Stimulated activated CD4-positive, alpha-beta T cell treated with anti-CD3 and anti-CD28 coated beads, Interleukin-12 subunit alpha, Interleukin-12 subunit beta, amount 100 ng/mL, for 48 hours (primary cell): ENCODE results near the gene EPX.

ENCODE experiments used
- DNase-seq, 3 donors: peaks; one replicate each; pipeline ENCODE4 v3.0.0-alpha.2; 2020; ENCODE audit warnings: low read depth in 2 of 3, low spot score in 1 of 3

The EPX gene

DNA sequence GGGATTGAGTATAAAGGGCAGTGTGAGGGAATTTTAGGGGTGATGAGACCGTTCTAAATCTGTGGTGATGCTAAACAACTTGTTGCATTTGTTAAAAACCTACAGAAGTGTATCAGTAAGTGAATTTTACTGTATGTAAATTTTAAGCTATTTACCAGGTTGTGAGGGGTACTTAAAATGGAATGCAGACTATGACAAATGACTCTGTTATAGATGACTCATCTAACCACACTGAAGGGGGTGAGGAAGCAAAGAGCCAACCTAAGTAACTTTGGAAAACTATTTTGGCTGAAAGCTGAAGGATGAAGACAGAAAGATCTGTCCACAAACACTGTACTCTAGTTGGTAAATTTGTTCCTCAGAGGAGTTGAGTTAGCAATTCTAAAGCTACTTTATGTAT lies 31.8 kb downstream of the EPX start:
- DNase-seq: no peak

GRCh38 chr17:58227733-58228132 lies 35.2 kb downstream of the EPX start:
- DNase-seq: no peak

DNA sequence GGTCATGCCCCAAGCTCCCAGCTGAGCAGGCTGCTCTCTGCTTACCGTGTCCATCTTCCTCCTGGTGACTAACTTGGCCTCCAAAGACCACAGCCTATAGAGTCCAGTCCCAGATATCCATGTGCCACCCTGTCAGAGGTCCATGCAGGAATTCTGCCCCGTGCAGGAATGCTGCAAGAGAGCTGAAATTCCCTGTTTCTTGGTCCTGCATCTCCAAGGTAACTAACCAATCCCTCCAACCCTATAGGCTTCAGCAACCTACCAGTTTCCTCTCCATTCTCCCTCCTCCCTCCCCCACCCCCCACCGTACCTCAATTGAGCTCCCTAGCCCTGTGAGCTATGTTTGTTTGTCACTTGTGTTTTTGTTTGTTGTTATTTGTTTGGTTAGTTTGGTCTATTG lies 36.2 kb downstream of the EPX start:
- no peak for DNase-seq

DNA sequence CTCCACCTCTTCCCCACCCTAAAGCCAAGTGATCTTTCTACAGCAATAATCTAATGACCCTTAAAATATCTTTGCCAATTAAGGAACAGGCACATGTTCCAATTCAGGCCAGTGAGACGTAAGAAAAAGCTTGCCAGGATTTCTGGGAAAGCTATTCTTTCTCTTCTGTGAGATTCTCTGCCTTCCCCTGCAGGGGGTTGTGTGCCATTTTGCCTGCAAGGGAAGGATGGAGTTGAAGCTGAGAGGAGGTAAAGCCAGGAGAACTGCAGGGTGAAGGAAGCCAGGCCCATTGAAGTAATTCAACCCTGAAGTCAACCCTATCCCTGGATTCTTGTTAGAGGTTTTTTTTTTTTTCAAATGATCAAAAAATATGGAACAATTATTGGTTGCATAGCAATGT lies 36.9 kb downstream of the EPX start:
- DNase-seq: no peak

DNA sequence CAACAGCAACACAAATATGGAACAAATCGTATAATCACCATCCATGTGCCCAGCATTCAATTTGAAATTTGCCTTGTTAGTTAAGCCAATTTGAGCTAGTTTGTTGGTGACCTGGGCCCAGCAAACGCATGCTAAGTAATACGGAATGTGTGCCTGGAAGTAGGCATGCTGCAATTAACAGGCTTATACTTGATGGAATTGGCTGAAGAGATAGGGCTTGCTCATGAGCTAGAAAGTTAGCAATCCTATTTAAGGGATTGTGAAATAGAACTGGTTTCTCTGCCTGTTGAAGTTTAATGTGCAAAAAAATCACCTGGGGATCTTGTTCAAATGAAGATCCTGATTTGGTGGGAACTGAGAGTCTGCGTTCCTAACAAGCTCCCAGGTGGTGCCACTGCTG lies 37.4 kb downstream of the EPX start:
- DNase-seq: no peak

GRCh38 chr17:58231641-58232040 lies 39.1 kb downstream of the EPX start:
- DNase-seq: no peak

DNA sequence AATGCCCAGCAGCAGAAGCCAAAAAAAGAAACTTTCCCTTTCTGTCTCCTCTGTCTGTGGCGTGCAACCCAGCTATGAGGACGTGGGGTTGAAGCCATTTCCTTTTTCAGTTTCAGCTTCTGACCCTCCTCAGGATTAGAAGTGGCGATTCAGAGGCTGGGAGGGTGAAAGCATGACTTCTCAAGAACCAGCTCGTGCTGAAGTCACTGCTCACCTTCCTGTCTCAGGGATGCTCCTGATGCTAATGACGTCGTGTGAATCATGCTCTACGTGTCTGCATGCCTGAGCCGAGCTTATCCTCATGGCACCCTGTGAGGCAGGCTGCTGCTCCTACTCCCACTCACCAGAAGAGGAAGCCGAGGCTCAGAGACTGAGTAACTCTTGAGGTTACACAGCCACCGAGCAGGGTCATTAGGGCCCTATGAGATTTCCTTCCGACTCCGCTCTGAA lies 40.2 kb downstream of the EPX start:
- DNase-seq: peak in 1 of 3 donors; percentile 38

GRCh38 chr17:58233543-58233942 lies 41.0 kb downstream of the EPX start:
- no peak for DNase-seq

- DNase-seq: no peak
Observed at GRCh38 chr17:58234512-58234911, 42.0 kb downstream of the EPX start.

DNA sequence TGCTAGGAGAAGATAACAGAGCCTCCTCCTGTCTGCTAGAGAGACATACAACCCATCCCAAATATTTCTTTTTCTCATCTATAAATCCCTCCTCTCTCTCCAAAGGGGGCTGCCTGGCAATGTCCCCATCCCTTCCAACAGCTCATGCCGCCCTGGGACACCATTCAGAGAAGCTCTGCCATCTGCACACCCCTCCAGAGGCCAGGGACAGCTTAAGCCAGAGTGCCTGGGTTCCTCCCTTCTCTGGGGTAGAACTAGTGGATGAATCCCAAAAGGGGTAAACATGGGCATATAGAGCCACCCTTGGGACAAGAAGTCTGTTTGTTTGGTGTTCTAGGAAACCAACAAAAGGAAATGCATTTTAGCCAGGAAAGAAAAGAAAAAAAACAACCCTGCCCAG lies 43.3 kb downstream of the EPX start:
- no peak for DNase-seq

- no peak for DNase-seq
Observed at GRCh38 chr17:58236394-58236793, 43.9 kb downstream of the EPX start.

DNA sequence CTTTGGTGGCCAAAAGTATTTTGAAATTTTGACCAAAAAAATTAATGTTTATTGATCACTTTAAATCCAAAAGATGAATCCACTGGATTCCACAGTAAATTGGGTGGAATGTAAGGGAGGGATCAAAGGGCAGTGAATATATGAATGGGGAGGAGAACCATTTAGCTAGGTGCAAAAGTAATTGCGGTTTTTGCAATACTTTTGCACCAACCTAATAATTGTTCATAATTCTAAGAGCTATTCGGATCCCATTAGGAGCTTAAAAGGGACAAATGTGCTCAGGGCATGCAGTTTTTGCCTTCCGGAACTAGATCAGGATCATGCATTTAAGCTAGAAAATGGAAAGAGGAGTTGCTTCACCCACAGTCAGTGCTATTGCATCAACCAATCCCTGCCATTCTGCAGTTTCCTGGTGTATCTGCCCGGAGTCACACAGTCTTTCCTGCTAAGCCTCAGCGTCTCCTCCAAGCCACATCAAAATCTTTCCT lies 45.7 kb downstream of the EPX start, which contains the start of gene LPO:
TSS of gene LPO (plus strand) at position 438 of the 488 bp plus-strand sequence. CDS start 4,396 bp downstream, outside the sequence.
- no peak for DNase-seq

GRCh38 chr17:58239987-58240386 lies 47.5 kb downstream of the EPX start:
- no peak for DNase-seq

- peak in 2 of 3 donors; percentile 25 to 29 for DNase-seq
Observed at GRCh38 chr17:58242171-58242784, 49.8 kb downstream of the EPX start.

DNA sequence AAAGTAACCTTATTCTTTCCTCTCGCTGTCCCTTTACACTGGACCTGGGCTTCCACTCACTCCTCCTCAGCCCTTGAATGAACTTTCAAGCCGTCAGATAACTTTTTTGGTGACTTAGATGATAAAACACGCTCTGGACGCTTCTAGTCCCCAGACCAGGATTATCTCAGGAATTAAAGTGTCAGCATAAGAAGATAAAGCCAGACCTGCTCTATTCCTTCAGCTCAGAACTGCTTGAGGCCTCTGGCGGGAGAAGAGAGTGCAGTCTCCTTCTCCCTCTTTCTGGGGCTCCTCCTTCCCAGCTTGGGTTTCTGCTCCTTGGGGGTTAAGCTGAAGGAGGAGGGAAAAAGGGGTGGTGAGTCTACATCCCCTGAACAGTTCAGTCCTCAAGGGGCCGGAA lies 52.4 kb downstream of the EPX start:
- no peak for DNase-seq

- no peak for DNase-seq
Observed at GRCh38 chr17:58245428-58246103, 53.0 kb downstream of the EPX start.

DNA sequence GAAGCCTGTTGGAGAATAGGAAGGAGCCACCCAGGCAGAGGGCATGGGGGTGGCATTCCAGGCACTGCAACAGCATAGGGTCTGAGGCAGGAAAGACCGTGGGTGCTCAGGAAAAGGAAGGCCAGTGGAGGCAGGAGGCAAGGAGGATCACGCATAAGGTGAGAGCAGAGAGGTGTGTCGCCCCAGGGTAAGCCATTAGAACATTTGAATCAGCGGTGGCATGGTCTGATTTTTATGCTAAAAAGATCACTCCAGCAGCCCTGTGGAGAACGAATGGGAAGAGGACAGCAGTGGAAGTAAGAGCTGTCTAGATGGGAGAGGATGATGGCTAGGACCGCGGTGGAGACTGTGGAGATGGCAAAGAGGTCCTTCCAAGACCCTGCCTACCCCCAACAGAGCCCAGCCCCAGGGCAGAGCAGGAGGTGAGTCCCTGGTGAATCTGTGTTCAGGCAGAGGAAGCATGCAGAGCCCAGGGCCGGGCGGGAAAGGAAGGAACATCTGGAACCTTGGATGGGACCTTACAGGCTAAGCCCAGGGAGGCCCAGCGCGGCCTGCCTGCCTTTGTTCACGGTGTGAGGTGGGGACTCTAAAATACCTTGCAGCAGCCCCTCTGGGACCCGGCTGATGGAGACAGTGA lies 53.7 kb downstream of the EPX start:
- no peak for DNase-seq

DNA sequence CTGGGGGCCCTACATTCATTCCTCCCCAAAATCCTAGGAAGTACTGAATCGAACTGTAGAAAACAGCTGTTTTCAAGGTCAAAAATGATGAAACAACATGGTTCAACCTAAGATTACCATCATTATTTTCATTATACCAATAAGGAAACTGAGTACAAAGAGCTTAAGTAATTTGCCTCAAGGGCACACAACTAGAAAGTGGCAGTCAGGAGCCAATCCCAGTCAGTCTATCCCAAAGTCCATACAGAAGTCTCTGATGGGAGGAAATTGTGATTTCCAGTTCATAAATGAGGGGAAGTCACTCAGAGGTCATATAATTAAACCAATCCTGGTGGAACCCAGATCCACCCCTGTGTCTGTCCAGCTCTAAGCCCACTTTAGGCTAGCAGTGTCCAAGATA lies 54.3 kb downstream of the EPX start:
- DNase-seq: no peak

- no peak for DNase-seq
Observed at GRCh38 chr17:58247511-58248363, 55.2 kb downstream of the EPX start.

GRCh38 chr17:58248955-58249269 lies 56.4 kb downstream of the EPX start:
- no peak for DNase-seq
